HG03064 (cell line): ENCODE results near the gene GPC3.
"Not testable (repeated sequence)": the region's sequence is repeated elsewhere in the genome, so short reads cannot be mapped to it uniquely, and the experiment has no call there.

ENCODE experiments used
- ATAC-seq: cut with Tn5 transposase; IDR thresholded peaks from one replicate; pipeline ENCODE4 v1.9.1; 2021; ENCODE audit warnings: low read depth; ENCODE audit not compliant: unreplicated experiment

The GPC3 gene

GRCh38 chrX:133905305-133905704 is 80.1 kb downstream of the GPC3 start:
- ATAC-seq: no peak

GRCh38 chrX:133897593-133898163 is 87.7 kb downstream of the GPC3 start:
- ATAC-seq: no peak

DNA sequence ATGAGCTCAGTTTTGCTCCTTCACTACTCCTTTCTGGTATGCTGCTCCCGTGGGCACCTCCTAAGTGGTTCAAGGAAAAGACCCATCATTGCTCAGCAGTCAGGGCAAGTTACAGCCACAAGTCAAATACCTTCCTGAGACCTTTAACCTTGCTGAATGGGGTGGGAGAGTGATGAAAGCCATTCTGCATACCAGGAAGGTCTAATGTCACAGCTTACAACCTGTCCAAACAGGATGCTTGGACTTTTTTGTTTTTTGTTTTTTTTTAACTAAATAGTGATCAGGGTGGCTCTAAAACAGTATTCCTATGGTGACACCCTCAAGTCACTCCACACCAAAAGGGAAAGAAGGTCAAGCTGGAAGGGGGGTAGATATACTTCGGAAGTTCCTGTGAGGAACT is 93.1 kb downstream of the GPC3 start:
- ATAC-seq: no peak

DNA sequence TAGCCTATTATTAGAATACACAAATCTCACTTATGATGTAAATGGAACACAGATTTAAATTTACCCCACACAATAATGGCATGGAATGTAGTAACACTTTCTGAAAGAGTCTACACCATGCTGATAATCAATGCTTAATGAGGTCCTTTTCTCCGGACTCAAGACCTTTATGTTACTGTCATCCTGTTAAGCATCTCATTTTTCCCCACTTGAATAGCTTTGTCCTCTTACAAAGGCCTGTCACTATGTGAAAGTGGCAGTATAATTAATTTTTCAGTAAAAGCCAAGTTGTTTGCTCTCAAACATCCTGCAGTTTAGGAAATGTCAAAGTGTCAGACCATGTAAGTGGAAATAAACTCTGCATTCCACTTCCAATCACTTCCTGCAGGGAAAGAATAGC is 96.4 kb downstream of the GPC3 start:
- ATAC-seq: no peak

GRCh38 chrX:133888084-133888483 is 97.3 kb downstream of the GPC3 start:
- not testable (repeated sequence) for ATAC-seq

GRCh38 chrX:133884430-133885394 is 100.7 kb downstream of the GPC3 start:
- no peak for ATAC-seq

- ATAC-seq: no peak
Measured at GRCh38 chrX:133881893-133882292, 103.5 kb downstream of the GPC3 start.

DNA sequence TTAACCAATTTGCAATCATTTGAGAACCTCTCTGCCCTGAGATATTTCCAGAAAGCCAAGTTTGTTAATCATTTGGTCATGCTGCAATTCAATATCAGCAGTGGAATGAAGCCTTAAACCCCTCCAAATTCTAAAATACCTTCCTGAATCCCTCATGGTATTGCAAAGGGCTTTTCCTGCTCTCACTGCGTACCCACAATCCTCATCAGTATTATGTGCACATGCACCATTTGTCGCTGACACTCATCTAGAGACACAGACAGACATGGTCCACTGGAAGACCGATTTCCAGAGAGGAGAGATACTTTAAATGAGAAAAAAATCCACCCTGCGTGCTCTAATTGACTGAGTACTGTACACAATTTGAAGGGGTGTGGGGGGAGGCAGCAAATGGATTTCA is 104.4 kb downstream of the GPC3 start:
- no peak for ATAC-seq

GRCh38 chrX:133880032-133880443 is 105.4 kb downstream of the GPC3 start:
- peak; percentile 81 for ATAC-seq

DNA sequence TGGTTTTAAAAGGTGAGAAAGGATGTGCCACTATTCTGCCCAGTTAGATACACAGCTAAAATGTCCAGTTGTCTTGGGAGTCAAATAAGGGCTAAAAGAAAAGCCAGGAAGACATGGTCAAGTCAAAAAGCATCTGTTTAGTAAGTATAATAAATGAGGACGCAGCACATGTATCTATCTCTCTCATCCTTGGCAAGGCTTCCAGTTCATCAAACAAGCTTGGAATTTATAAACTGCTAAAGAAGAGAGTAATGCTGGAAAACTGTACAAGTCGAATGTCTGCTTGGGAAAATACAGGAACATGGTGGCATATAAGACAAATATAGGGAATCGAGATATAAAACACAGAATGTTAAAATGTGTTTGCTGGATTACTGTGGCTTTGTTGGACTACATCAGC is 106.7 kb downstream of the GPC3 start:
- ATAC-seq: no peak

DNA sequence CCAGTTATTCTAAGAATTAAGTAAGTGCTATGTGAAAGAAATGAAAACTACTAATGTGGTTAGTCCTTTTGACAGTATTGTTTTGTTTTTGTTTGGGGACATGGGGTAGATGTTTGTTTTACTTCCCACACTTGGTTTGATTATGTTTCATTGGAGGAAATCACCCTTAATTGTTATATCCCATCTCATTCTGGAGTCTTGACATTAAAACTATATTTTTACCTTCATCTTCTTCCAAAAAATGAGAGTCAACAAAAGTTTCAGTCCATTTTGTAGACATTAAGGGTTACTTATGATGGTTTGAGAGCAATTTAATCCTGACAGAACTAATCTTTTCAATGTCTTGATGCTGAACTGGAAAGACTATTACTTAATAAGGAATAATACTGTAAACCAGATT is 108.7 kb downstream of the GPC3 start:
- no peak for ATAC-seq

- ATAC-seq: no peak
Measured at GRCh38 chrX:133869270-133869669, 116.1 kb downstream of the GPC3 start.

- no peak for ATAC-seq
Measured at GRCh38 chrX:133868682-133869081, 116.7 kb downstream of the GPC3 start.

DNA sequence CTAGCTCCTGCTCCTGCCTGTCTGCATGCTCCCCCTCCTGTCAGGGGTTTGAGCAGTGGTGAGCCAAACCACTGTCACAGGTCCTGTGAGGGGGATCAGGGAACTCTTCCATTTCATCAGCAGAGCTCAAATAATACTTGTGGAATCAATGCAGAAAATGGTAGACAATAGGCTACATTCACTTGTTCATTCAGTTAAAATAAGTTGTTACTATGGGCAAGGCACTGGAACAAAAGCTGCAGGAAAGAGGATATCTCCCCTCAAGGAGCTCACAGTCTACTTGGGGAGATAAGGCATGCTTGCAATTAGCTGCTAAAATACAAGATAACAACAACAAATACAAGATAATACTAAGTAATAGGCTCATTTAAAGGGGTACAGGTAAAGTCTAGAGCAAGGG is 117.1 kb downstream of the GPC3 start:
- no peak for ATAC-seq

- ATAC-seq: no peak
Measured at GRCh38 chrX:133865761-133866471, 119.5 kb downstream of the GPC3 start.

- ATAC-seq: no peak
Measured at GRCh38 chrX:133864236-133864635, 121.2 kb downstream of the GPC3 start.

- ATAC-seq: no peak
Measured at GRCh38 chrX:133859860-133860259, 125.5 kb downstream of the GPC3 start.

- no peak for ATAC-seq
Measured at GRCh38 chrX:133859336-133859735, 126.1 kb downstream of the GPC3 start.

DNA sequence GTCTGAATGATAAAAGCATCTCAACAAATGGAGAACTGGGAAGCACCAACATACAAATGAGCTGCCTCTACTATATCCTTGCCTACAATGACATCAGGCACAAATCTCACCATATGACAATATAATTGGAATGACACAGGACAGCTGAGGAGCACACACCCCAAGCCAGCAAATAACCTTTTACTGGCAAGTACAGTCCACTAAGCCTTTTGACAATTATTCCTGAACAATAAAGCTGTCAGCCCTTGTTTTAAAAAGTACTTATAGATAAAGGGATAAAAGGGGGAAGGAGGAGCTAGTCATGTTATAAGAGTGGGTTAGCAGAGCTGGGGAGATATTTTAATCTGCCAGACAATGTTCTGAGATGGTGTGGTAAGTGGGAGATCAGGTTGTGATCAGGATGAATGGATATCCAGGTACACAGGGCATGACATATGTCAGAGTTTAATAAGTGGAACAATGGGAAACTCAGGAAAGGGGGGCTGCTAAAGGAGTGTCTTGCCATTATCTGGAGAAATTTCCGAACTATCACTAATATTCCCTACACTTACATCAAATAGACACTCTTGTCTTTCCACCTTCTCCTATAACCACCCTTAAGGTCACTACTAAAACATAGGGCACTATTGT is 127.6 kb downstream of the GPC3 start:
- ATAC-seq: no peak

DNA sequence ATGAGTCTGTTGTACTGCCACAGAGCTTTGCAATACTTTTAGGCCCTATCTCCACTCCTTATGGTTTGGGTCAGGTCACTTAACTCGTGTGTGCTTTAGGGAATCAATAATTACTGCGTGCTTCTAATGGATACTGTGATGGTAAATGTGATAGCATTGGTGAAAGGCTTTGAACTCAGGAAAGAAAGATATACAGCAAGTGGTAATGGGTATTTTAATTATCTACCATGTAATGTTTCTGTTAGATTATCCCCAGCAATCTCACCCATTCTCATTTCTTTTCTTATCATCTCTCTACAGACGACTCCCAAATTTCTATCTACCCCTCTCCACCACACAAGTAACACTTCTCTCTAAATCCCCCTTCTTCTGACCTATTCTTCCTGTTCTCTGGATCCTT is 128.6 kb downstream of the GPC3 start:
- no peak for ATAC-seq

- no peak for ATAC-seq
Measured at GRCh38 chrX:133854290-133854689, 131.1 kb downstream of the GPC3 start.
